GM21515 (cell line): ENCODE measurements around the gene FNDC3A.

Source experiments
- ATAC-seq: cut with Tn5 transposase; IDR thresholded peaks from one replicate; pipeline ENCODE4 v1.9.1; 2021; ENCODE audit not compliant: unreplicated experiment

The FNDC3A gene

DNA sequence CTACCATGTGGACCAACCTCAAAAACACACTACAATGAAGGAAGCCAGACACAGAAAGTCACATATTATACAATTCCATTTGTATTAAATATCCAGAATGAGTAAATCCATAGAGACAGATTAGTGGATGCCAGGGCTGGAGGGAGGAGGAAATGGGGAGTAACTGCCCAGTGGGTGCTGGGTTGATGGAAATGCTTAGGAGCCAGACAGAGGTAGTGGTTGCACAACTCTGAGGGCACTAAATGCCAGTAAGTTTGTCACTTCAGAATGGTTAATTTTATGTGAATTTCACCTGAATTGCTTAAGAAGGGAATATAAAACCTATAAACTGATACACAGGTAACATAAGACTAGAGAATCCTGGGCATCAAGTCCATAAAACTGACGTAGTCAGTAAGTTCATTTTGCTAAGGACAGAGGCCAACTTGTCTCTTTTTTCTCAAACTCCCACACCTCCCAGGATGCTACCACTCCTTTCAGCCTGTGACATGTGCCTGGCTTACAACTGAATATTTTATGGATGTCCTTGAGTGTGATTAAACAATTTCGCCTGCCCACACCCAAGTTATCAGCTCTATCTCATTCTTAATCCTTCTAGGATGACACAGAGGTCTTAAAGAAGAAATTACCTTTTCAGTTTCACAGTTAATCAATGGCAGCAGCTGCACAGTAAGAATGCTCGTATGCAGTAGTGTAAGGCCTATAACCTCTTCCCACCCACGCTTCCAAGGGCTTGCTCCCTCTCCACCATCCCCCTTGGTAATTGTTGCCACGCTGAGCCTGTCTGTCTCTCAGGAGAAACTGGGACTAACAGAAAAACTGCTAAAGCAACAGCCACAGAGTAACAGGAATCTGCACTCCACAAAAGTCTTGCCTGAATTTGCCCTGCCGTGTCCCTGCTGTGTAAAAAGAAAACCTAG is 238.5 kb downstream of the FNDC3A start:
- ATAC-seq, result no peak

DNA sequence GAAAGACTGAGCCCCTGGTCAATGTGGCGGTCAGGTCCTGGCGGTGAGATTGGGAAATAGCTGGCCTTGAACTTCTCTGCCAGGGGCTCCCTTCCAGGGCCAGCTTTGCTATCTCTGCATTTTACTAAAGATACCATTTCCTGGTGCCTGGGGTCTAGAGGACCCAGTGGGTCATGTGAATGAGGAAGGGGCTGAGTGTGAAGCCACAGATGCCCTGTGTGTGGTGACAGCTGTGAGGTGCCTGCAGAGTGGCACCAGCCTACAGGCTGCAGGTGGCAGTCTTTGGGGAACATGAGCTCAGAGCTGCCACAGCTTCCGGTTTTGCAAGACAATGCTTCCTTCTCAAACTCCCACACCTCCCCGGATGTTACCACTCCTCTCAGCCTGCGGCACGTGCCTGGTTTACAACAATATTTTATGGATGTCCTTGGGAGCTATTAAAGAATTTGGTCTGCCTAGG is 239.2 kb downstream of the FNDC3A start:
- ATAC-seq, result no peak

DNA sequence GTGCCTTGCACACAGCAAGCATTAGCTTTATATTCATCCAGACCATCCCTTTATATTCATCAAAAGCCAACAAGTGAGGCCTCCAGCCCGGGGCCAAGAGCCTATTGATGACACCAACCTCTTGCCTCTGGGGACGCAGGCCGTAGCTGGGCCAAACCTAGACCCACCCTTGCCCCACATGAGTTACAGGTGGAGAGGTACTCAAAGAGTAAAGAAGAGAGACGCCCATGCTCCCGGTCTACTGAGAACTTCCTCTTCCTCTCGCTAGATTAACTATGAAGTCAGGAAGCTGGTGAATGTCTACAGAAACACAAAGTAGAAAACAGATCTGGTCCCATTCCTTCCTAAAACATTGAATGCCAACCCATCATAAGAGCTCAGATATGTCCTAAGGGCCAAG is 240.6 kb downstream of the FNDC3A start:
- no peak for ATAC-seq

DNA sequence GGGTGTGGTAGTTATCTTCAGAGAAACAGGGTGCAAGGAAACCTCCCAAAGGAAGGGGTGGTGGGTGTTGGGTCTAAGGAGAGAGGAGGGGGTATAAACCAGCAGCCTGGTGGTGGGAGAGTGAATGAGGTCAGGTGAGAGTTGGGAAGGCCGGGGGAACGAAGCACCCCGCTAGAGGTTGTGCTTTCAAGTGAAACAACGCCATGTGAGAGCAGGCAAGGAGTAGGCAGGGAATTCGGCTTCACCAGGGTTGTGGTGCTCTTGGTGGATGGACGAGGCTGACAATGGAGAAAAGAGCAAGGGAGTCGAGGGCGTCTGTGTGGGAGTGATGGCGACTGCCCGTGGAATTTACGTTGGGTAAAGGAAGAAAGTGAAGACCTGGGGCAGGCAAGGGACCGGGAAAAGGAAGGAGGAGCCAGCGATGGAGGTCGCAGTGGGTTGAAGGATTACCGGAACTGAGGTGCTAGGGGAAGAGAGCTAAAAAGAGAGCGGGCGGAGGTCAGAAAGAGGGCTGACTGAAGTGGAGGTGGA is 242.3 kb downstream of the FNDC3A start:
- no peak for ATAC-seq

DNA sequence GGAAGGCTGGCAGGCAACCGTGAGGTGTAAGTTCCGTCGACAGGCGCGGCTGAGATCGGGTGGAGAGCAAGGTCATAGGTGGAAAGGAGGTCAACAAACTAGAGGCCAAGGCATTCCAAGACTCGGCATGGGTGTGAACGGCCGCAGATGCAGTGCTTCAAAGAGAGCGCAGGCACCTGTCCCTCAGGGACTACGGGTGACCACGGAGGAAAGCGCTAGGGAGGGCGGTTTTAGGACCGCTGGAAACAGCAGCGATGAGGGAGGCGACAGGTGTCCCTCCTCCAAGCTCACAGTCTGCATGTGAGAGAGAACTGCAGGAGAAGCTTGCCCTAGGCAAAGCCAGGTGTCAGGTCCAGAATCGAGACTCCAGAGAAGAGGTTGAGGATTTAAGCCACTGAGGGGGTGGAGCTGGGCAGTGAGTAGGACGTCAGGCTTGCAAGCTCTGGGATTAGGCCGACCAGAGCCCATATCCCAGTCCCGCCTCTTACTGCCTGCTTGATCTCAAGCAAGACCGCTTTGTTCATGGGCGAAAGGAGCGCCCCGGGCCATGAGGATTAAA is 242.9 kb downstream of the FNDC3A start:
- ATAC-seq, result no peak

DNA sequence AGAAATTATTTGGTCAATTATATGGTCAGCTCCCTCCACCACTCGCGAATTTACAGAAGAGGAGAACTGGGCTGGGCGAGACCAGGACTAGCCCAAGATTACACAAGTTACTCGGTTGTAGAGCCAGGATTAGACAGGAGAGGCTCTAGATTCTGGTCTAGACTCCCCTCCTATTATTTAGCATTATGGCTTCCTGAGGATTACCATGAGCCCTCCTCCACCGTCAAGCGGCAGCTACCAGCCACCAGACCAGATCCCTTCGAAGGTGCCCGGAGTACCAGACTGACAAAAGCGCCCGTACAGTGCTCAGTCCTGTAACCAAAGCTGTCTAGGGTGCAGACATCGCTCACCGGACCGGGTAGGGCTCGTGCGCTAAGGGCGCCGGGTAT is 243.9 kb downstream of the FNDC3A start:
- no peak for ATAC-seq

DNA sequence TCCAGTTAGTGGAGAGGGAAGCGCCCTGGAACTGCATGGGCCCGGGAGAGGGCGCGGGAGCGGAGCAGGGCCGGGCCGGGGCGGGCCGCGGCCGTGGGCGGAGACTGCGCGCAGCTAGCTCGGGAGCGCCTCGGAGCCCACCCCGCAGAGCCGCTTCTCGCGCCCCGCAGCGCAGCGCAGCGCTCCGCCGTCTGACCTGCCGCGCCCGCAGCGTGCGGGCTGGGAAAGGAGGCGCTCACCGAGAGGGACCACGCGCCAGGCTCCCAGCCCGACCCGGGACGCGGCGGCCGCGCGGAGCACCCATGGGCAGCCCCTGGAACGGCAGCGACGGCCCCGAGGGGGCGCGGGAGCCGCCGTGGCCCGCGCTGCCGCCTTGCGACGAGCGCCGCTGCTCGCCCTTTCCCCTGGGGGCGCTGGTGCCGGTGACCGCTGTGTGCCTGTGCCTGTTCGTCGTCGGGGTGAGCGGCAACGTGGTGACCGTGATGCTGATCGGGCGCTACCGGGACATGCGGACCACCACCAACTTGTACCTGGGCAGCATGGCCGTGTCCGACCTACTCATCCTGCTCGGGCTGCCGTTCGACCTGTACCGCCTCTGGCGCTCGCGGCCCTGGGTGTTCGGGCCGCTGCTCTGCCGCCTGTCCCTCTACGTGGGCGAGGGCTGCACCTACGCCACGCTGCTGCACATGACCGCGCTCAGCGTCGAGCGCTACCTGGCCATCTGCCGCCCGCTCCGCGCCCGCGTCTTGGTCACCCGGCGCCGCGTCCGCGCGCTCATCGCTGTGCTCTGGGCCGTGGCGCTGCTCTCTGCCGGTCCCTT is 244.5 kb downstream of the FNDC3A start, which contains the start of gene MLNR:
Gene MLNR (plus strand): TSS at position 303 of the 820 bp plus-strand sequence. CDS start 0 bp downstream, at position 303.
- ATAC-seq, result no peak

DNA sequence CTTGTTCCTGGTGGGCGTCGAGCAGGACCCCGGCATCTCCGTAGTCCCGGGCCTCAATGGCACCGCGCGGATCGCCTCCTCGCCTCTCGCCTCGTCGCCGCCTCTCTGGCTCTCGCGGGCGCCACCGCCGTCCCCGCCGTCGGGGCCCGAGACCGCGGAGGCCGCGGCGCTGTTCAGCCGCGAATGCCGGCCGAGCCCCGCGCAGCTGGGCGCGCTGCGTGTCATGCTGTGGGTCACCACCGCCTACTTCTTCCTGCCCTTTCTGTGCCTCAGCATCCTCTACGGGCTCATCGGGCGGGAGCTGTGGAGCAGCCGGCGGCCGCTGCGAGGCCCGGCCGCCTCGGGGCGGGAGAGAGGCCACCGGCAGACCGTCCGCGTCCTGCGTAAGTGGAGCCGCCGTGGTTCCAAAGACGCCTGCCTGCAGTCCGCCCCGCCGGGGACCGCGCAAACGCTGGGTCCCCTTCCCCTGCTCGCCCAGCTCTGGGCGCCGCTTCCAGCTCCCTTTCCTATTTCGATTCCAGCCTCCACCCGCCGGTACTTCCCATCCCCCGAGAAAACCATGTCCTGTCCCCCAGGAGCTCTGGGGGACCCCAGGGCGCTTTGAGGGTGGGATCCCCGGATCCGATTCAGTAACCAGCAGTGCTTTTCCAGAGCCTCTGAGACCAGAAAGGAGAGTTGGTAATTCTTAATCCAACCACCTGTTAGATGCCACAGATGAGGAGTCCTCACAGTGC is 245.3 kb downstream of the FNDC3A start:
- no peak for ATAC-seq

DNA sequence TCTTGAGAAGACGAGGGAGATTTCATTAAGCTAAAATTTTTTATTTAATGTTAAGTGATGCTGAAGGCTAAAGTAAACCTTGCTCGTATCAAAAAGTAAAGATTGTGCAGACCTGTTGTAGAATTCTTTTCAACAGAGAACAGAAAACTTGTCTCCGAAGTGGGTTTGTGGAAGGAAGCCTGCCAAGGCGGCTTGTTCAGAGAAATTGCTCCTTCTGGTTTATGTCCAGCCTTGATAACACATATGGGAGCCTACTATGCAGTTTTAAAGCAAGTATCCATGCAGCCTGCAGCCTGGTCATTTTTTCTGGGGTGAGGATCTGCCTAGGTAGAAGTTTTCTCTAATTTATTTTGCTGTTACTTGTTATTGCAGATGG is 245.9 kb downstream of the FNDC3A start:
- ATAC-seq, result no peak

DNA sequence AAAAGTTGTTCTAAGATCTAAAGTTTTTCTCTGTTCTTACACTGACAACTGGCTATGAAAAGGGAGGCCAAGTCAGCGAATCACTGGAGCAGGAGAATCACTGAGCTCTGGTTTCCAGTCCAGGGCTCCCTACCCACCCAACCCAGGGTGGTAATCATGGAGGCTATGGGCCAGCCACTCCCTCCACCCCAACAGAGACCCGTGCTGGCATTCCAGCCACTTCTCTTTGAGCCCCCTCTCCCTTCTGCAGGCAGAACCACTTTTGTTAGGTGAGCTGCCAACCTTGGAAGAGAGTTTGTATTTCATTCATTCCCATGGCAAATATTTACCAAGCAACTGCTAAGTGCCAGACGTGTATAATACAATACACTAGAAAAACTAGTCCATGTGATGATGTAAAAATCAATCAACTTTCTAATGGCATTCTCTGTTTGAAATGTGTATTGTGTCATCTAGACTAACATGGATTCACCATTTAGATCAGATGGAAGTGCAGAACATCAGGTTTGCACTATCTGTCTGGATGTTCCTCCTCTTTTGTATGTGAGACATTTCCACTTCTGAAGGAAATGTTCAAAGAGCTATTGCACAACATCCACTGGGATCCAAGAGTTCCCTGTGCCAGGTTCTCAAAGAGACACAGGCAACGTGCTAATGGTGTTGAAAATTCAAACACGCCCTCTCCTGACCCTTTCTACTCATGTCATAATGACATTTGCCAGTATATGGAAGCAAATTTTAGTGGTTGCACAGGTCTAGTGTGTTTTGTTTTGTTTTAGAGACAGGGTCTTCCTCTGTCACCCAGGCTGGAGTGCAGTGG is 249.7 kb downstream of the FNDC3A start:
- no peak for ATAC-seq

DNA sequence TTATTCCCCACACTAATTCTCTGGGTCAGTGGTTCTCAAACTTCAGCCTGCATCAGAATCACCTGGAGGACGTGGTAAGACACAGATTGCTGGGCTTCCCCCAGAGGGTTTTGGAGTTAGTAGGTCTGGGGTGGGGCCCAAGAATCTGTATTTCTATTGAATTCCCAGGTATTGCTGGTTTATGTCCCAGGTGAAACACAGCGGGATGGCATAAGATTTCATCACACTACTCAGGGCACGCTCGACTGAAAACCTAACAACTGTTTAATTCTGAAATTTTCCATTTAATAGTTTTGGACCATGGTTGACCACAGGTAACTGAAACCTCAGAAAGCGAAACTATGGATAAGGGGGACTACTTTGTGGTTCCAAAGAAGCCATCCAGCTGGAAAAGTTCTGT is 250.9 kb downstream of the FNDC3A start:
- no peak for ATAC-seq

DNA sequence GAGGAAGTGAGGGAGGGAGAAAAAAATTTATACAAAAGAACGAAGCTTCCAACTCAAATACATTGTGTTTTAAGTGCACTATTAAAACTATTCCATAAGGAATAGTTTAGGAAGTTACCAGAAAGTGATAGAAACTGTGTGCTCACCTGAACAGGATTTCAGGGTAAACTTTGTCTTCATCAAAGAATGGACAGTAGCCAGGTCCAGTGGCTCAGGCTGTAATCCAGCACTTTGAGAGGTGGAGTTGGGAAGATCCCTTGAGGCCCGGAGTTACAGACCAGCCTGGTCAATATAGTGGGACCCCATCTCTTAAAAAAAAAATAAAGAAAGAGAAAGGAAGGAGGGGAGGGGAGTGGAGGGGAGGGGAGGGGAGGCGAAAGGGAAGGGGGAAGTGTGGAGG is 259.0 kb downstream of the FNDC3A start:
- ATAC-seq, result no peak

DNA sequence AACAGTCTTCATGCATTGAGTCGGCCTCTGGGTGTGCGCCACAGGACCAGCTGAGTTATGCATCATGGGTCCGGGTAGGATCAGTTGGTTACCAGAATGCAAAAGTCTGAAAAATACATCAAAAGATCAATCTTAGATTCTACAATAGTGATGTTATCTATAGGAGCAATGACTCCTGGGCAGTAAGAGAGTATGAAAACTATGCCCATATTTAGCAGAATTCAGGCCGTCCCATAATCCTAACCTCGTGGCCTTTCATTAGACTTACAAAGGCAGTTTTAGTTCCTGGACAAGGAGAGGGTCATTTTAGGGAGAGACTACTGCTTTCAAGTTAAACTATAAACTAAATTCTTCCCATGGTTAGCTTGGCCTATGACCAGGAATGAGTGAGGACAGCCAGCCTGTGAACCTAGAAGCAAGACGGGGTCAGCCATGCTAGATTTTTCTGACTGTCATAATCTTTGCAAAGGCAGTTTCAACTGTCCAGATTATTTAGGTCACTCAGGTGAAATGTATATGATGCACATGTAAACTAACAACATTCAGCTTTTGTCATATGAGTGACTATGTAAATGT is 260.2 kb downstream of the FNDC3A start:
- no peak for ATAC-seq

DNA sequence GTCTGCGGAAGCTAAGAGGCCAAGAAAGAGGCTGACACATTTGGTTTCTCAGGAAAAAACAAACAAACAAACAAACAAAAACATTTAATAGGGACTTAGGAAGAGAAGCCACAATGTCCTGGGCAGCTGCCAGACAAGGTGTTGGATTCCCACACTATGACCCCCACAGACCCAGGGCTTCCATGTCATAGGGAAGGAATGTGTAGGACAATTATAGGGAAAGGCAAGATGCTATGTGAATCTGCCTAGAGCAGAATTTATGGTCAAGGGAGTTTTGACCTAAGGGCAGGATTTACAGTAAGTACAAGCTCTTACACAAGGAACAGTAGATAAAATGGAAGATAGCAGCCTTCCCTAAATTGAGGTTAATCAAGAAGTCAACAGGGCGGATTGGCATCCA is 262.9 kb downstream of the FNDC3A start:
- no peak for ATAC-seq

DNA sequence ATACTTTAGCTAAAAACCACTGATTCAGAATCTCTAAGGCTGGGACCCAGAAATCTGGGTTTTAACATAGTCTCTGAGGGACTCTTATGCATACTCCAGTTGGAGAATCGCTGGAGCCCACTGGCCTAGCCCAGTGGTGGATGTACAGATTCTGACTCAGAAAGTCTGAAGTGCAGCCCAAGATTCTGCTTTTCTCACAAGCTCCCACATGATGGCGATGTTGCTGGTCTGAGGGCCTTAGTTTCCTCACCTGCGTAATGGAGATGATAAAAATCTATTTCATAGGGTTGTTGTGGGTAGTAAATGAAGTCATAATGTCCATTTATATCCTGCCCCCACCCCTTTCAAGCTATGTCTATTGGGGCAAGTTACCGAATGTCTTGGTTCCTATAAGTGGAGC is 264.3 kb downstream of the FNDC3A start:
- no peak for ATAC-seq

DNA sequence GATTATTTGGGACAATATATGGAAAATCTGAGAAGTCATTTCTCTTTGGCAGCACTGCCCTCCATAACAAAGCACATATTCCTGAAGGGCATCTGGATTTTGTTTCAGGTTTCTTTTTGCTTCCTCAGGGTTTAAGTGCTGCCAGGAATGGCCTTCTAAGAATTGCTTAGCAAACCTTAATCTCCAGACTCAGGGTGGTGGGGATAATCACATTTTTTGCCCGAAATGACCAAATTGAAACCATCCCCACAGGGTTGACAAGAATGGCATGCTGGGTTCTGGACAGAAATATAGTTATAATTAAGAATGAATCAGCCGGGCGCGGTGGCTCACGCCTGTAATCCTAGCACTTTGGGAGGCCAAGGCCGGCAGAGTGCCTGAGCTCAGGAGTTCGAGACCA is 265.6 kb downstream of the FNDC3A start:
- no peak for ATAC-seq

DNA sequence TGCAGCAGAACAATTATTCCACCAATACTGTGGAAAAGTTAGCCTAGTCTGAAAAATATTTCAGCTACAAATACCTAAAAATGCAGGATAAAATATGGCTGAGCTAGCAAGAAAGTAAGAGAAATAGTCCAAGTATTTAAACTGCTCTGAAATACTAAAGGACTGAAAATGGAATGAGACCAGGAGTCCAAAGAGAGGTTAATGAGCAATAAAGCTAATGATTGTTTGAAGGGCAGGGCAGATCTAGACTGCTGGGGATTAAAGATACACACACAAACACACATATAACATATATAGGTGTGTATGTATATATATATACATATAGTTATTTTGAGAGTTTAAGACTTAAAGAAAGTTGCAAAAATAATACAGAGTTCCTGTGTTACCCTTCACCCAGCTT is 269.4 kb downstream of the FNDC3A start:
- no peak for ATAC-seq

DNA sequence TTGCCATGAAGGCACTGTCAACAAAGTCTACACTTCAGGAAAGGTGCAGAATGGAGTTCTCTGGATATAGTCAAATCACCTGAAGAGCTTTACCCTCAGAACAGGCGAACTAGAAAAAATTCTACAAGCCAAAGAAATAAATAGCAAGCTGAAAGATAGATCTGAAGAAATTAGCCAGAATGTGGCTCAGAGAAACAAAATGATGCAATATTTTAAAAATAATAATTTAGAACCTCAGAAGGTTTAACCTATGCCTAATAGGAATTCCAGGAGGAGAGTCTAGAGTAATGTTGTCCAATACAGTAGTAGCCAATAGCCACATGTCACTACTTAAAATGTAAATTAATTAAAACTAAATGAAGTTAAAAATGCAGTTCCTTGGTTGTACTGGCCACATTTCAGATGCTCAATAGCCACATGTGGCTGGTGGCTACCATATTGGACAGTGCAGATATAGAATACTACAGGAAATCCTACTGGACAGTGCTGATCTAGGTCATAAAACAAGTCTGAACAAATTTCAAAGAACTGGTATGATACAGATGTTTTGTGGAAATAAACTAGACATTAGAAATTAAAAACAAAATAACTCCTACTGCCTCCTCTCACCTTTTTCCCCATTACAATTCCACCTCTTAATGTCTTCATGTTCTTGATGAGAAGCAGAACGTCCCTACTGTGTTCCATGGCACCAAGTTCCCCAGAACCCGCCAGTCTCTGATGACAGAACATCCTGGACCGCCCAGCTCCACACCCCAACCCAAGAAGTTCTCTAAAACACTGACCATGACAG is 271.3 kb downstream of the FNDC3A start:
- peak; percentile 42 for ATAC-seq
